ENCODE results near the gene POLR2I. TPM values are rescaled to one million over a fixed set of nuclear protein-coding genes. Genes with fewer than 3 reads are reported as not detected.
"Not testable (repeated sequence)": the region's sequence is repeated elsewhere in the genome, so short reads cannot be mapped to it uniquely, and the experiment has no call there.

Gene POLR2I
- total RNA-seq, 1 donor from 2014 or later: 64.7 TPM

GRCh38 chr19:36099166-36099785, 15.4 kb downstream of the POLR2I start:
- no peak for DNase-seq

DNA sequence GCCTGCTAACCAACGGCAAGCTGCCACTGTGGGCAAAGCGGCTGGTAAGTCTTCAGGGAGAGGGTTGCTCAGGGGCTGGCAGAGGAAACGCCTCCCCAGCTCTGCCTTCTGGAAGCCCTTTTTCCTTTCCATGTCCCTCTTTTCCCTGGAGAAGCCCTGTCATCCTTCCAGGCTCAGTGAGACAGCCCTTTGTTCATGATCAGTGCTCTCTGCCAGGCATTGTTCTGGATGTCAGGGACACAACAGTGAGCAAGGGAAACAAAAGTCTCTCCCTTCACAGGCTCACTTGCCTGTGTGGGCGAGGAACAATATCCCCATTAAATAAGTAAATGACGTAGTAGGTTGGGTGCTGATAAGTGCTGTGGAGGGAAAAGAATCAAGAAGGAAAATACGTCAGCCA, 17.6 kb downstream of the POLR2I start:
- DNase-seq: peak; percentile 74

- peak; percentile 21 for DNase-seq
Observed at GRCh38 chr19:36093687-36094086, 21.0 kb downstream of the POLR2I start.

DNA sequence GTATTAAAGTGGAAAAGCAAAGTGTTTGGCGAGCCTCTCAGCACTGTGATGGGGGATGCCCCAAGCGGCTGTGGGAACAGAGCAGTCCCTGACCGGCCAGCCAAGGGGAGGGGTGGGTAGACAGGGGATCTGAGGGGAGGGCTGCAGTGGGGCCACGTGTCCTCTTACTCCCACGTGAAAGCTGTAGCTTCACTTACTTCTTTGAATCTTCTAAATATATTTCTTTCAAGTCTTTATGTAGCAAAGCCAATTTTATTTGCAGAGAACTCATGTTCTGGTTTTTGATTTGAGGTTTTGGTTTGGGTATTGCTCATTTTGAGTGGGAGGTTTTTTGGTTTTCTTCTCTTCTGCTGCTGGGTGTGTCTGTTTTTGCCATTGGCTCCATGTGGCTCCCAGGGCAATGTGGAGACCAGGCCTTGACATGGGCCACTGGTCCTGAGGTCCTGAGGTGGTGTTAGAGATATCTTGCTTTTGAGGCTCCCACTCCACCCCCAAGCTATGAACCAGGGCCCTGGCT, 21.5 kb downstream of the POLR2I start:
- no peak for DNase-seq

GRCh38 chr19:36092566-36092965, 22.1 kb downstream of the POLR2I start:
- DNase-seq: no peak

DNA sequence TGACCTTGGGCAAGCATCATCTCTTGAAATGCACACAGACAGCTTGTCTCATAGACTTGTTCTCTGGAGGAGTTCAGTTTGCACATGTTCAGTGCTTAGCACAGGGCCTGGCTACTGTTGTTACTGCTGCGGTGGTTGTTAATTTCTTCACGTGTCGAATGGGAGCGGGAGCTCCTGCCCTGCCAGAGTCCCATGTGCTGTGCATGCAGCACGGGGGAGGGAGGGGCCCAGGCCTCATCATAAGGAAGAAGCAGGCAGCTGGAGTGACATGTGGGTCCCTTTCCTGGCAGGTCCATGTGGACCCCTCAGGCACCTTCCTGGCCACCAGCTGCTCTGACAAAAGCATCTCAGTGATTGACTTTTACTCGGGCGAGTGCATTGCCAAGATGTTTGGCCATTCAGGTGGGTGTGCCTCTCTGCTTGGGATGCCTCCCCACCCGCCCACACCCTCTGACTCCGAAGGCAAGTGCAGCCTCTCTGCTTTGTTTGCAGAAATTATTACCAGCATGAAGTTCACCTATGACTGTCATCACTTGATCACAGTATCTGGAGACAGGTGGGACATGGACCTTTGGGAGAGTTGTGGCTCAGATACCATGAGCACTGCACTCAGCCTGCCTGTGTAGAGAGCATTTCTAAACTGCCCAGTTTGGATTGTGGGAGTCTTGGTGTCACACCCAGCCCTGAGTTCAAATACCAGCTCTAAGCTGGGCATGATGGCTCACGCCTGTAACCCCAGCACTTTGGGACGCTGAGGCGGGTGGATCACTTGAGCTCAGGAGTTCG, 23.6 kb downstream of the POLR2I start:
- DNase-seq: no peak

DNA sequence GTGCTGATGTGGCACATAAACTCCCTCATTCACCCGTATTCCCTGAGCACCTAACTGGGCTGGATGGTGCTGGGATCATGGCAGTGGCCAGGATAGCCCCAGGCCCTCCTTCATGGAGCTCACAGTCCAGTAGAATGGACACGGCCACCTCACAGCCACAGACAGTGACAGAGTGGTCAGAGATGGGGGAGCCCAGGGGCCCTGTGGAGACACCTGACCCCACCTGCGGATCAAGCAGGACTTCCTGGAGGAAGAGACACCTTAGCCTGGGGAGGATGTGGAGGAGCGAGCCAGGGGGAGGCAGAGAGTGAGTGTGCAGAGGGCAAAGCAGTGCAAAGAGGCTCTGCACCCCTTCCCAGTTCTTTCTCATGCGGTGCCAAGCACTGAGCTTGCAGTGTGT, 24.8 kb downstream of the POLR2I start:
- DNase-seq: no peak

- DNase-seq: no peak
Observed at GRCh38 chr19:36086326-36086725, 28.3 kb downstream of the POLR2I start.

GRCh38 chr19:36084231-36085009, 30.3 kb downstream of the POLR2I start:
- DNase-seq: no peak

GRCh38 chr19:36082916-36083315, 31.8 kb downstream of the POLR2I start:
- no peak for DNase-seq

GRCh38 chr19:36081894-36082293, 32.8 kb downstream of the POLR2I start:
- DNase-seq: no peak

DNA sequence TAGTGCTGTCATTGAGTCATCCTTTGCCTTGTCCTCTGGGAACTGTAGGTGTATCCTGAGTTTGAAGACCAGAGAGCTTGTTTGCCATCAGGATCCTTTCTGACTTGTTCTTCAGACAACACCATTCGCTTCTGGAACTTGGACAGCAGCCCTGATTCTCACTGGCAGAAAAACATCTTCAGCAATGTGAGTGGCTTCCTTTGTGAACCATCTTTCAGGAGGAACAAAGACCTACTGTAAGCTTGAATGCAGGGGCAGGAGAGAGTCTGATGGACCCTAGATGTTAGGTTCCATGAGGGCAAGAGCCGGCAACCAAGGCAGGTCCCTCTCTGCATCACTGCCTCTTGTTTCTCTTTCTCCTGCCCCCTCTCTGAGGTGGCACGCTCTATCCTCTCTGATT, 33.3 kb downstream of the POLR2I start:
- peak; percentile 43 for DNase-seq

DNA sequence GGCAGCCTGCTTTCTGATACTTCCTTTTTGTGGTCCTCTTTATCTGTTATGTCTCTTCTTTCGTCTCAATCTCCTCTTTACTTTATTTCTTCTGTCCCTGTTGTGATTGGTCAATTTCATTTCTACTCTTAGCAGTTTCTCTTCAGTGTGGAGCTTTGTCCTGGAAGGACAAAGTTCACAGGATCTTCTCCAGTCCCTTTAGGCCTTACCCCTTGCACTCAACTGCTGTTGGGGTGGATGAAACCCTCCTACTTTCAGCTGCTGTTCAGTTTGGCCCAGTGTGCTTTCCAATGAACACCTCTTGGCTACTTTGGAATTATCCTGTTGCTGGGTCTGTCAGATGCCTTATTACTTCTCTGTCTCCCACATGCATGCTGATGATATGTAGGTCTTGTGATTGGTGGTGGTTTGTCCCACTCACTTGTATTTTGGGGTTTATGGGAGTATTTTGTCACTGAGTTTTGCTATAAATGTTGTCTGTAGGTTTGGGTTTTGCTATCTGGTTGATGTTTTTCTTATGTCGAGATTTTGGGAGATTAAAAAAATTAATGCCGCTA, 35.2 kb downstream of the POLR2I start:
- no peak for DNase-seq

GRCh38 chr19:36073121-36073876, 41.4 kb downstream of the POLR2I start:
- DNase-seq: no peak

GRCh38 chr19:36072081-36072480, 42.6 kb downstream of the POLR2I start:
- no peak for DNase-seq

GRCh38 chr19:36068810-36069499, 45.7 kb downstream of the POLR2I start:
- DNase-seq: not testable (repeated sequence)

- no peak for DNase-seq
Observed at GRCh38 chr19:36067681-36068080, 47.0 kb downstream of the POLR2I start.

DNA sequence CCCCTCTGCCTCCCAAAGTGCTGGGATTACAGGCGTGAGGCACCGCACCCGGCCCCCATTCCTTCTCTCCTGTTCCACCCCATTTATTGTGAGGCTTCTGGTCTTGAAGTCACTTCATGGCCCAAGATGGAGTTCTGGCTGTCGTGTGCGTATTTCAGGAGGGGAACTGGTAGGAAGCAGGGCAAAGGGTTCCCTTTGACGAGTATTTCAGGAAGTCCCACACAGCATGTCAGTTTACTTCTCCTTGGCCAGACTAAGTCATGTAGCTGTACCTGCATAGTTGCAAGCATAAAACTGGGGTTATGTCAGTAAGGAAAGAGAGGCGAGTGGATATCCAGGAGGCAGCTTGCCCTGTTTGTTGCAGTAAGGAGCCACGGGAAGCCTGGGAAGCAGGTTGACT, 49.8 kb downstream of the POLR2I start:
- DNase-seq: no peak

Data from occipital lobe (tissue), 2 donors.